Choroid plexus epithelial cell (primary cell): ENCODE results near the gene CIPC.

Experiments
- DNase-seq: peaks from one replicate; pipeline ENCODE4 v3.0.0-alpha.2; 2010; ENCODE audit warnings: low read depth
- H3K4me3 ChIP-seq: 2 replicates; pipeline ENCODE4 v1.5.1; 2011; ENCODE audit warnings: low read depth, mild to moderate bottlenecking, control low read depth, low read length, moderate library complexity
- CTCF ChIP-seq: conservative IDR thresholded peaks from 2 replicates; pipeline ENCODE4 v1.5.1; 2011; ENCODE audit warnings: low read depth, mild to moderate bottlenecking, control low read depth, inconsistent platforms, low read length, moderate library complexity

Gene CIPC

GRCh38 chr14:77064521-77065178 is 33.4 kb upstream of the CIPC start:
- H3K4me3 ChIP-seq: no peak overlapping the region
- no peak for TF ChIP-seq CTCF
- DNase-seq: no peak

GRCh38 chr14:77065851-77066577 is 32.0 kb upstream of the CIPC start:
- DNase-seq: no peak
- TF ChIP-seq CTCF: no peak
- no peak overlapping the region for H3K4me3 ChIP-seq

- TF ChIP-seq CTCF: no peak
- no peak overlapping the region for H3K4me3 ChIP-seq
- DNase-seq: no peak
Observed at GRCh38 chr14:77066578-77067172, 31.4 kb upstream of the CIPC start.

- H3K4me3 ChIP-seq: no peak overlapping the region
- peak; percentile 92 for TF ChIP-seq CTCF
- peak; percentile 76 for DNase-seq
Observed at GRCh38 chr14:77067632-77068516, 30.2 kb upstream of the CIPC start.

GRCh38 chr14:77068517-77069200 is 29.4 kb upstream of the CIPC start:
- no peak for DNase-seq
- TF ChIP-seq CTCF: no peak
- no peak overlapping the region for H3K4me3 ChIP-seq

GRCh38 chr14:77069551-77069950 is 28.5 kb upstream of the CIPC start:
- no peak for TF ChIP-seq CTCF
- H3K4me3 ChIP-seq: no peak overlapping the region
- DNase-seq: no peak
